ENCODE measurements around the gene PNPLA1.

PNPLA1 gene

DNA sequence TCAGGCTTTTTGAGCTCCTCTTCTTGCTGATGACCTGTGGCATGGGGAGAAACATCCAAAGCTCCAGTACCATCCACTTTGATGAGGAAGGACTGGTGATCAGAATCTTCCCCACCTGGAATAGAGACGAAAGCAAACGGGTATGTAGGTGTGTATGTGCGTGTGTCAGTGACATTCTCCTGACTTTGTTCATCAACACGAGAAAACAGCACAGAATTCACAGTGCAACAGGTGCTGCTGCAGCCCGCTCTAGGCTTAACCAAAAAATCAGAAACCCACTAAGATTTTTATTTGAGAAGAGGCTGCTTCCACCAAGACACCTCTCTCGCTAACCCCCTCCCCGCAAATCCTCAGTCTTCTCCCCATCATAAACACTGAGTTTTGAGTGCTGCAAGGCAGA is 58.7 kb downstream of the PNPLA1 start:
- DNase-seq (ENCODE audit: low read depth): no peak
- no peak overlapping the region for H3K4me3 ChIP-seq (ENCODE audit: control insufficient read depth, low read depth, low read length)
- TF ChIP-seq, protein P1, sequence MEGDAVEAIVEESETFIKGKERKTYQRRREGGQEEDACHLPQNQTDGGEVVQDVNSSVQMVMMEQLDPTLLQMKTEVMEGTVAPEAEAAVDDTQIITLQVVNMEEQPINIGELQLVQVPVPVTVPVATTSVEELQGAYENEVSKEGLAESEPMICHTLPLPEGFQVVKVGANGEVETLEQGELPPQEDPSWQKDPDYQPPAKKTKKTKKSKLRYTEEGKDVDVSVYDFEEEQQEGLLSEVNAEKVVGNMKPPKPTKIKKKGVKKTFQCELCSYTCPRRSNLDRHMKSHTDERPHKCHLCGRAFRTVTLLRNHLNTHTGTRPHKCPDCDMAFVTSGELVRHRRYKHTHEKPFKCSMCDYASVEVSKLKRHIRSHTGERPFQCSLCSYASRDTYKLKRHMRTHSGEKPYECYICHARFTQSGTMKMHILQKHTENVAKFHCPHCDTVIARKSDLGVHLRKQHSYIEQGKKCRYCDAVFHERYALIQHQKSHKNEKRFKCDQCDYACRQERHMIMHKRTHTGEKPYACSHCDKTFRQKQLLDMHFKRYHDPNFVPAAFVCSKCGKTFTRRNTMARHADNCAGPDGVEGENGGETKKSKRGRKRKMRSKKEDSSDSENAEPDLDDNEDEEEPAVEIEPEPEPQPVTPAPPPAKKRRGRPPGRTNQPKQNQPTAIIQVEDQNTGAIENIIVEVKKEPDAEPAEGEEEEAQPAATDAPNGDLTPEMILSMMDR (conservative IDR thresholded peaks at IDR 0.05; ENCODE audit: control insufficient read depth, insufficient read depth, low read depth, low read length): no peak

DNA sequence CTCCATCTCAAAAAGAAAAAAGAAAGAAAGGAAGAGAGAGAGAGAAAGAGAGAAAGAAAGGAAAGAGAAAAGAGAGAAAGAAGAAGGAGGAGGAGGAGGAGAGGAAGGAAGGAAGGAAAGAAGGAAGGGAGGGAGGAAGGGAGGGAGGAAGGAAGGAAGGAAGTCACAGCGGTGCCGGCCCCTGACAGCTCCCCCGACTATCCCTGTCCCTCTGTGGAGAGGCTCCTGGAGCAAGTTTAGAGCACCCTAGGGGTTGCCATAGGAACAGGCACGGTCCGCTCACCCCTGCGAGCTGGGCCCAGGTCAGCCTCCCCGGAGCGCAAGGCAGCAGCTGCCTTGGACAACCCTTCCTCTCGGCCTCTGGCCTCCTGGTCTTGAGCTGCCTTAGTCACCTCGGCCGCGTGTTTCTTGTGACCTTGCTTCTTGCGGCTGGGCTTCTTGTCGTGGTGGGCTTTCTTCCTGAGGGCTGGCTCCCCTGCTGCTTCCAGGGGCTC is 60.0 kb downstream of the PNPLA1 start:
- TF ChIP-seq, protein P1 (conservative IDR thresholded peaks at IDR 0.05; ENCODE audit: control insufficient read depth, insufficient read depth, low read depth, low read length): no peak
- H3K4me3 ChIP-seq (ENCODE audit: control insufficient read depth, low read depth, low read length): no peak overlapping the region

DNA sequence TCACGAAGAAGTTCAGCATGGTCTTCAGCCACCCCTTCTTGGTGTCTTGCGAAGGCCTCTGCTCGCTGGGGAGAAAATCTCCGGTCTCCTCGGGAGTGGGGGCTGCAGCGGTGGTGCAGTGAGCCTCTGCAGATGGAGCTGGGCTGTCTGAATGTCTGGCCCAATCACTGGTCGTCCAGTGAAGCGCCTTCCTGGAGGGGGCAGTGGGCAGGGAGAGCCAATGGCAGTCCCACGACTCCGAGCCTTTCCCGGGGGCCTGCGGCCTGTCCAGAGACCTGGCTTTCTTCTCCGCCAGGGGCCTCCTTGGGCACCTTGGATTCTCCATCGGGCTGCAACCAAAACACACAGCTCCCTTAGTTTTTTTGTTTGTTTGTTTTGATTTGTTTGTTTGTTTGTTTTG is 60.5 kb downstream of the PNPLA1 start:
- no peak overlapping the region for H3K4me3 ChIP-seq (ENCODE audit: control insufficient read depth, low read depth, low read length)
- TF ChIP-seq, protein P1 (conservative IDR thresholded peaks at IDR 0.05; ENCODE audit: control insufficient read depth, insufficient read depth, low read depth, low read length): no peak
- no peak for DNase-seq (ENCODE audit: low read depth)

More for the DNA sequence above, 60.0 kb downstream of the PNPLA1 start:
- no peak for DNase-seq (ENCODE audit: low read depth)

DNA sequence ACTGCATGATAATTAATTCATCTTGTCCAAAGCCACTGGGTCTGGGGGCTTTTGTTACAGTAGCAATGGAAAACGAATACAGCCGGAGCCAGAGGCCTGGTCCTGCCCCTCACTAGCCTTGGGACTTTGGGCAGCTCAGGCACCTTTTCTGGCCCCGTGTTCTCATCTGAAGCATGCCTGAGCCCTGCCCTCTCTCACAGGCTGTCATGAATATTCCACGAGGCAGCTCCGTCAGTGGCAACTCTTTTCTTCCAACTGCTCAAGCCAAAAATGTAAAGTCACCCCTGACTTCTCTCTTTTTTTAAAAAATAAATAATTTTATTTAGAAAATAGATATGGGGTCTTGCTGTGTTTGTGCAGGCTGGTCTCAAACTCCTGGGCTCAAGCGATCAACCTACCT is 61.5 kb downstream of the PNPLA1 start:
- no peak overlapping the region for H3K4me3 ChIP-seq (ENCODE audit: control insufficient read depth, low read depth, low read length)
- no peak for DNase-seq (ENCODE audit: low read depth)
- TF ChIP-seq, protein P1 (conservative IDR thresholded peaks at IDR 0.05; ENCODE audit: control insufficient read depth, insufficient read depth, low read depth, low read length): no peak

GRCh38 chr6:36333171-36333895 is 63.5 kb downstream of the PNPLA1 start:
- DNase-seq (ENCODE audit: low read depth): no peak
- no peak overlapping the region for H3K4me3 ChIP-seq (ENCODE audit: control insufficient read depth, low read depth, low read length)
- TF ChIP-seq, protein P1 (conservative IDR thresholded peaks at IDR 0.05; ENCODE audit: control insufficient read depth, insufficient read depth, low read depth, low read length): no peak

GRCh38 chr6:36333931-36334725 is 64.3 kb downstream of the PNPLA1 start:
- no peak overlapping the region for H3K4me3 ChIP-seq (ENCODE audit: control insufficient read depth, low read depth, low read length)
- no peak for DNase-seq (ENCODE audit: low read depth)
- TF ChIP-seq, protein P1 (conservative IDR thresholded peaks at IDR 0.05; ENCODE audit: control insufficient read depth, insufficient read depth, low read depth, low read length): no peak
